GM19035 (cell line): Measurements from ENCODE around the gene SYTL4.

Source experiments
- ATAC-seq: cut with Tn5 transposase; IDR thresholded peaks from one replicate; pipeline ENCODE4 v1.9.1; 2021; ENCODE audit not compliant: unreplicated experiment

SYTL4 gene

GRCh38 chrX:100695302-100695701 is 36.6 kb downstream of the SYTL4 start:
- no peak for ATAC-seq

GRCh38 chrX:100687546-100687945 is 44.4 kb downstream of the SYTL4 start:
- peak; percentile 66 for ATAC-seq

- peak; percentile 24 for ATAC-seq
These were observed 44.8 kb downstream of the SYTL4 start for GRCh38 chrX:100687128-100687527.

GRCh38 chrX:100685997-100686305 is 46.0 kb downstream of the SYTL4 start:
- no peak for ATAC-seq

GRCh38 chrX:100685284-100685996 is 46.5 kb downstream of the SYTL4 start:
- ATAC-seq: peak; percentile 70

GRCh38 chrX:100682939-100683338 is 49.0 kb downstream of the SYTL4 start:
- ATAC-seq: no peak

- no peak for ATAC-seq
These were observed 50.3 kb downstream of the SYTL4 start for GRCh38 chrX:100681599-100681998.

- ATAC-seq: no peak
These were observed 51.2 kb downstream of the SYTL4 start for GRCh38 chrX:100680756-100681155.

- no peak for ATAC-seq
These were observed 54.2 kb downstream of the SYTL4 start for GRCh38 chrX:100677611-100678181.

- no peak for ATAC-seq
These were observed 57.2 kb downstream of the SYTL4 start for GRCh38 chrX:100674705-100675104.

- ATAC-seq: no peak
These were observed 58.4 kb downstream of the SYTL4 start for GRCh38 chrX:100673397-100673953.

- no peak for ATAC-seq
These were observed 59.0 kb downstream of the SYTL4 start for GRCh38 chrX:100672966-100673365.

- ATAC-seq: no peak
These were observed 68.3 kb downstream of the SYTL4 start for GRCh38 chrX:100663642-100664041.

- no peak for ATAC-seq
These were observed 69.1 kb downstream of the SYTL4 start for GRCh38 chrX:100662796-100663195.

GRCh38 chrX:100662170-100662569 is 69.8 kb downstream of the SYTL4 start:
- ATAC-seq: no peak

GRCh38 chrX:100659431-100660137 is 72.3 kb downstream of the SYTL4 start:
- ATAC-seq: no peak

GRCh38 chrX:100658941-100659381 is 73.0 kb downstream of the SYTL4 start:
- ATAC-seq: no peak

GRCh38 chrX:100654261-100654660 is 77.7 kb downstream of the SYTL4 start:
- no peak for ATAC-seq

- no peak for ATAC-seq
These were observed 79.7 kb downstream of the SYTL4 start for GRCh38 chrX:100652266-100652665.

GRCh38 chrX:100650841-100651240 is 81.1 kb downstream of the SYTL4 start:
- no peak for ATAC-seq

GRCh38 chrX:100649550-100650356 is 82.2 kb downstream of the SYTL4 start:
- ATAC-seq: no peak
